HG03097 (cell line): ENCODE data around the gene MAGI1.

Experiments
- ATAC-seq: cut with Tn5 transposase; IDR thresholded peaks from one replicate; pipeline ENCODE4 v1.9.1; 2021; ENCODE audit not compliant: unreplicated experiment, low FRiP score

Gene MAGI1

DNA sequence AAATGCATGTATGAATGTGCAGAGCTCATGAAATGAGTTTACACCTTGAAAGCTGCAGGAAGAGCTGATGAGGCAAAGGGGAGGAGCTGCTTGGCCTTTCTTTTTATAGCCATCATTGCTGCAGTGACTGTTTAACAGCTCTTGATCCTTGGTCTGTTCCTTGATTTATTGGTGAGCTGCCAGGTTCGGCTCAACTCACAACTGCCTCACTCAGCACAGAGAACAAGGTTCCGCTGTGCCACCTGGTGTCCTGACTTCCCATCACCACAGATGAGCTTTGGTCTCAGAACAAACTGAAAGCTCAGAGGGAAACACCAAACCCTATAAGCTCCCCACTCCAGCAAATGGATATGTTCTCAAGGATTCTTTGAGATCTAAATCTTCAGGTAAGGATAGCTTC lies 626.1 kb downstream of the MAGI1 start:
- no peak for ATAC-seq

DNA sequence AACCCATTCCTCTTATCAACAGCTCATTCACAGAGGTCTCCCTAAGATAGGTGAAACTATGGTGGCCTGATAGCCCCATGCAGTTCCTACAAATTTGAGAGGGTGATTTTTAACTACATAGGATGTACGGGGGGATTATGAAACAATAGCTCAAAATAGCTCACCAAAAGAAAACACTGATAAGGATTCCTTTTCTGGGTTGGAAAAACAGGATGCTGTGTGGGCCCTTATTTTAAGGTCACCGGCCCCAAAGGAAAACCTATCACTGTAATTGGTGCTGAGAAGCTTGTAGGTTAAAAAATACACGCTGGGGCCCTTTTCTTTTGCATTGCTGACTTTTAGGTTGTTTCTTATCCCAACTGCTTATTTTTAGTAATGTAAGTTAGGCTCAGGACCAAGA lies 627.4 kb downstream of the MAGI1 start:
- ATAC-seq = no peak

DNA sequence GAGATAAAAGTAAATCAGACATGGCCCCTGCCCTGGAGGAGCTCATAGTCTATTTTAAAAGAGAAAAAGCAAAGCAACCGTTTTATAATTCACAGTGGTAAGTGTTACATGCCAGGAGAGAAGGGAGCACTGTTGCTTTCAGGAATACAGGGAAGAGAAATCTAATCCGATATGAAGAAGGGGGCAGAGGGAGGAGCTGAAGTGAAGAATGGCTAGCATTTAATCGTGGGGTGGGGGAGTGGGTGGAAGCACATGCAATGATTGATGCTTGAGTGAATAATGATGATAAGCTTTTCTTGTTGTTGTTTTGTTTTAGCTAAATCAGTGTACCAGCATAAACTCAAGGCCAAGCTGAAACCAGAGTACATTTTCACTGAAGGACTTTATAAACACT lies 629.5 kb downstream of the MAGI1 start:
- ATAC-seq = no peak

DNA sequence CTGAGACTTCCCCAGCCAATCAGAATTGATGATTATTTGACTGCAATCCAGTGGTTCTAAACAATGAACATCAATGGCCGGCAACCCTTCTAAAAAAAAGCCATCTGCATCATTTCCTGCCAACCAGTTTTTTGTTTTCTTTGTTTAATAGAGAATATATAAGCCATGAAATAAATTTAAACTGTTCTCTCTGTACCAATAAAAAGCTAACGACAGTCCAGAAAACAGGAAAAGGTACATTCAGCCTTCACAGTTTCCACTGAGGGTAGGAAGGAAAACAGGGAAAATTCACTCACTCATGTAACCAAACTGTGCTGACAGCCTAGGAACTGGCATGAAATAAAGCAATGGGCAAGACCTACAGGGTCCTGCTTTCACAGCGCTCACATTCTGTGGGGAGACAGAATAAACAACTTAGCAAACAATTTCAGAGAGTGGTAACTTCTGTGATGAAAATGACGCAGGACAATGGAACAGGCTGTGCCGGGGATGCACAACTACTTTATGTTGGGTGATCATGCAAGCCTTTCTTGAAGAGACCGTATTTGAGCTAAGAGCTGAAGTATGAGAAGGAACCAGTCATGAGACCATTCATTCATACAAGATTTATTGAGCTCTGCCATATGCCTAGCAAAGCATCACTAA lies 630.1 kb downstream of the MAGI1 start:
- no peak for ATAC-seq

DNA sequence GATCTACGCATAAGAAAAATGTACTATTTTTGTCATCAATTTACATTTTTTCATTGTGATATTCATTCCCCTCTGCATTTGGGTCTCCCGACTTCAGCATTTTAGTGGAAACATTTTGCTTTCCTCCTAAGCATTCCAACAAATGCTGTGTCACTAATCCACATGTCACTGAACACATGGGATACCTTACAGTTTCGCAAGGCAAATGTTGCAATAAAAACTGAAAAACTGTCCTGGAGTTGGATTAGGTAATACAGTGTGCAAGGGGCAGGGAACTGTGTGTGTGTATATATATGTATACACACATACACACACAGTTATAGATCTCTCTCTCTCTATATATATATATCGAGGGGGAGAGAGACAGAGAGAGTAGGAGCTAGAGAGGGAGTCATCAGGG lies 632.2 kb downstream of the MAGI1 start:
- ATAC-seq = no peak

DNA sequence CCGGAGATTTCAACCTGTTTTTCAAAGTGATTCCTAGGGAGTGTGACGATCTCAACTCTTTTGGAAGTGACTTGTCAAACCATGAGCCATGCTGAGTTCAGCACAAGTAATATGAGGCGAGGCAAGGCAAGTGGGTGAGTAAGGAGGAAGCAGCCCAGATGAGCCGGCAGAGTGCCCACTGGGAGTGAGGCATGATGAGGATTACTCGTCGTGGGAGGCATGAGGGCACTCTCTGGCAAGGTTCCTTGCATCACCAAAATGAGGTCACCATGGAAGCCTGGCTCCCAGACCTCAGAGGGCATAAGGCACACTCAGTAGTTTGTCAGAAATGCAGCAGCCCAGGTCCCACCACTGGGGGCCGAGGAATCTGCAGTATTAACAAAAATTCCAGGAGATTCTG lies 636.1 kb downstream of the MAGI1 start:
- ATAC-seq = no peak

DNA sequence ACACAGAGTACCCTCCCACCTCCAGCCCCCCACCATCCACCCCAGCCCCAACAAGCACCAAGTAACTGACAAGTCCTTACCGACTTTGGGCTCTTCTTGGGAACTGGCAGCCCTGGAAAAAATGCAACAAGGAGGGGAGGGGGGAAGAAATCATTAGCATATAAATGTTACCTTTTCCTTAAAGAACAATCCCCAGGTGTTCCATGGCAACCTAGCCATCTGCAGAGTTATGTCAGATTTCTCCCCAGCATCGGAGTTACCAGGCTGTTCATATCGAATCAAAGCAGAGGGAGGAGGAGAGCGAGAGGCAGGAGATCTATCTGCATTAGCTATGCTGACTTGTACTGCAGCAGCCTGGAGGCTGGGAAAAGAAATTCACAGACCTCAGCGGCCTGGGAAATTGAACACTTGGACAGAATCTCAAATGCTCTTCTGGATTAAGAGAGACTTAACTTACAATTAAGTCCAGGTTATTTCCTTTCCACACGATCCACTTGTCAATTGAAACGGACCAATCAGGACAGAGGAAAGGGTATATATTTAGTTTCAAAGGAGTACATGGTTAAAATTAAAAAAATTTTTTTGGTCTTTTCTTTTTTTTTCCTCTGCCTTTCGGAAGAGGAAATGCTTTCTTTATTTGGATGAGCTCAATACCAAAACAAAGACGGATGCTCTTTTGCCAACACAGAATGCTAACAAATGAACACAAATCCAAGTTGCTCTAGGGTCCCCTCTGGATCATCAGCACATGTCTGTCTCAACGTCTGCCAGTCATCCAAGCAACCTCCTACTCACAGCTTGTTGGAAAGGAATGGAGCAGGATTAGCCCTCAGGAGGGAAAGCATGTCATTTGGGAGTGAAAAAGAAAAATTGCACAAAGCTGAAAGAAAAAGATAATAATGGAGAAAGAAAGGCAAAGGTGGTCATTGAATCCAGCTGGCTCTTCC lies 637.1 kb downstream of the MAGI1 start:
- no peak for ATAC-seq

DNA sequence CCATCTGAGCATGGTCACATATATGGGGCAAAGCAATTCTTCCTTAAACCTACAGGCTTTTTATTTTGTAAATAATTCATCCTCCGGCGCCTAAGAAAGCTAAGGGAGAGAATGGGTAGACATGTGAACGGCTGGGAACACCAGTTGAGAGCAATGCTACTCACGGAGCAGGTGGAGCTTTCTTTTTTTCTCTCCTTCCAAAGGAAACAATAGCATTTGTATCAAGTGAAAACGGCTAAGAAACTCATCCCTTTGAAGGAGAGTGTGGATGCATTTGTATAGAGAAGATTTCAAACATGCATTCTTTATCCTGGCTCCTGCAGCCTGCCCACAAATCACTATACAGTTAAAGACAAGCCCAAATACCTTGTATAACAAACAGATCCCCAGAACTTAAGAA lies 637.8 kb downstream of the MAGI1 start:
- no peak for ATAC-seq

DNA sequence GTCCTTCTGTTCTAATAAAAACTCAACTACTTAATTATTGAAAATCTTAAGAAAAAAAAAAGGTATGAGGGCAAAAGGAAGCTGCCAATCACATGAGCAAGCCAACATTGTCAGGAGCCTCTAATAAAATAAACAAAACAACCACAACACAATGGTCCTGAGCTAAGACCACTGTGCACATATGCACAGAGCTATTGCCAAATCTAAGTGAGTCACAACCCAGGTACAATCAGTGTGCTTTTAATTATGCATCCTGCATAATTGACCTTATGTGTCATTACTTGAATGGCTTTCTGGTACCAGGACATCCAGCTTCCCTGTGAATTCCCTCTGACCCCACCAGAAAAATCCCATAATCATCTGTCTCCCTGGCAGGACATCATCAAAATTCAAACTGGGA lies 639.8 kb downstream of the MAGI1 start:
- no peak for ATAC-seq

DNA sequence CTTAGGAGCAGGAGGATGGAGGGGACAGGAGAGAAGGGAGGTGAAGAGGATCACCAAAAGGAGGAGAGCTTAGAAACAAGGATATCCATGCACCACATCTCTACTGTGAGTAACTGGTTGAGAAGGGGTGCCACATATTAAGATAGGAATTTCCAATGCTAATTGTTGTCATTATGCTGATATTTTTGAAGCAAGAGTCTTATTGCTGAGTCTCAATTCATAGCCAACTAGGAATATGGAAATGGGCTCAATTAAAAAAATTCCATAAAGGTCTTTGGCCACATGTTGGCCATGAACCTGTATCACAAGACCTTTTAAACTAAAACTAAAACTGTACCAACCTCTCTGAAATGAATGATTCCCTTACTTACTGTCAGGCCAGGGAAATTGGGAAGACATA lies 642.6 kb downstream of the MAGI1 start:
- no peak for ATAC-seq

DNA sequence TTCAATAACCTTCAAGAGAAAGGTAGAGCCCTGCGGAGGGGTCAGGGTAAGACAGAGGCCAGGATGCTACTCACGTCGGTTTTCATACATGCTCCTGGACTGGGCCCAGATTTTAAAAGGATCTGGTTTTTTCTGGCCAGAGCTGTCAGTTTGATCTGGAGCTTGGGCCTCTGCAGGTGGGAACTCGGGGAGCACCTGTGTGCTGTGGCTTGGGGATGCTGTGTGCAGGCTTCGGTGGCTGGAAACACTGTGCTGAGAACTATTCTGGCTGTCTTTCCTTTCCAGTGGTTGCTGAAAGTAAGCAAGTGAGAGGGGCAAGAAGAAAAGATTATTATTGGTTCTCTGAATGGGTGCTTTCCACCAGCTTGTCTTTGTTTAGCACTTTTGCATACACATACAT lies 647.6 kb downstream of the MAGI1 start:
- ATAC-seq = no peak

DNA sequence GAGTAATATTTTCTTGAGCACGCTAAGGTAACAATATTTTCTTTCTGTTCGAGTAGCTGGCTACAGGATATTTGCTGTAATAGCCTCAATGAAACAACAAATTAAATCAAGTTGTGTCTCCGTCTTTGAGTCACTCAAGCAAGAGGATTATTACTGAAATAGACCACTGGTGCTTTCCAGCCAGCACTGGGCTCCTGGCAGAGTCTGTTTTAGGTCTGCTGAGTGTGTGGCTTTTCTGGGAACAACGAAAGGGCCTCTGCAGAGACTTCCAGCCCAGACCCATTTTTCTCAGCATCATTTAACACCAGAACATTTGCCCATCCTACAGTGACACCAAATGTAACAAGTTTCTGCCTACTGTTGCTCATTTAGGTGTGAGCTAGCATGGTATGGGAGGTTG lies 652.9 kb downstream of the MAGI1 start:
- no peak for ATAC-seq

DNA sequence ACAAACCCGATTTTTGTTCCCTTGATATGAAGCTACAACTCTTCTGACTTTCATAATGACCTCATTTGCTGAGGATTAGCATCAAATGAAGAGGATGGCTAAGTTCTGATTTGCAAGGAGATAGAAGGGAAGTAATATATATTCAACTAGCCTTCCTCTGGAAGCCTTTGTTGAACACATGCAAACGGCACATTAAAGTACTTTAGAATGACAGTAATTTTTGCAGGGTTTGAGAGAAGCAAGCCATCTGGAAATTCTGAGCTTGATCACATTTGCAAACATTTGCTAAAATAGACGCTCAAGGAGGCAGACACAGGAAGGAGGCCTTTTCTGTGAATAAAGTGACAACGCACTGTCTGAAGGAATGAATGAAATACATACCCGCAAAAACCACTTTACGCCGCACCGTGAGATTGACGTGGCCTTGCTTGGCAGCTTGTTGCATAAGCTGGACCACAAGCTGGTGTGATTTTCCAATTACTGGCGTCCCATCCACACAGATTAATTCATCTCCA lies 657.2 kb downstream of the MAGI1 start:
- ATAC-seq = no peak

DNA sequence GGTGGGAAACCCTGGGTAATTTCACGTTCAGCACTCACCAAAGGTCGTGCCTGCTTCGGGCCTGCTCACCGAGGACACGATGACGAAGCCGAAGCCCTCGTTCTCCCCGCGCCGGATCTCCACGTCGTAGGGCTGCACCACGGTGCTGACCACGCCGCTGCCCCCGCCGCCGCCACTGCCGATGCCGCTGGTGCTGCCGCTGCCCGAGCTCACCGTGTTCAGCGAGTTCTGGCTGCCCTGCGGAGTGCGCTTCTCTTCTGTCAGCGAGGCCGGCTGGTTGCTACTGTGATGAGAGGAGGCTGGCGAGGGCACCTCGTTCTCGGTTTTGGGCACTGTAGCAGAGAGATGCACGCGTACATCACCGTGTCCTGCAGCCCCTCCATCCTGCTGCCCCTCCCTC lies 659.5 kb downstream of the MAGI1 start:
- no peak for ATAC-seq

DNA sequence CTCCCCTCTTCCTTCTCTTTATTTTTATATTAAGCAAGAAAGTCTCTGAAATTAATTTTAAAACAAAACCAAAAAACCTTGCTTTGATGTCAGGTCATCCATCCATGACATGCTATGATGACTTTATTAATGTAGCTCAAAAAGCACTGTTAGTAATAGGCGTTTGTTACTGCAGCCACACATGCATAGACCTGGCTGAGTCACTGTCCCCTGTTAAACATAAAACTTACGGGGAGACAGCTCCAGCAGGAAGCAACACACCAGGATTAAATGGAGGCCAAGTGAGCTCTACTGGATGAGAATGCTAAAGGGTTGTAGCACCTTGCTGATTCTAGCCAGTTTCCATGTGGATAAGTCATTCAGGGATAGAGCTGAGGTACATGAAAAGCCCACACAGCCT lies 661.1 kb downstream of the MAGI1 start:
- ATAC-seq = no peak

DNA sequence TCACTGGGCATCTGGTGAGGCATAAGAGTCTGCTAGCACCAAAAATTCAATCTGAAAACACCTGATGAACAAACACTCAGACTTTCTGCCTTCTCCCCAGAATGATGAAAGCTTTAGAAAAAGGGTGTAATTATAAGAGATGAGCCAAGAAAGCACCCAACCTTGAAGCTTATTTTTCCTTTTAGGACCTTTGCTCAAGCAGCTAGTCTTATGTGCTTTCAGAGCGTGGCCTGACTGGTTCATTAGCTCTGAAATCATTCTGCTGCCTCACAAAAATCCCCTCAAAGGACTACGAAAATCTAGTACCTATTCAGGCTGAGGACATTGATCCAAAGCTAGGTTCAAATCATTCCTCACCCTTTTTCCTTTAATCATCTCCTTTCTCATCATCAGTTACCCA lies 662.3 kb downstream of the MAGI1 start:
- ATAC-seq = no peak

DNA sequence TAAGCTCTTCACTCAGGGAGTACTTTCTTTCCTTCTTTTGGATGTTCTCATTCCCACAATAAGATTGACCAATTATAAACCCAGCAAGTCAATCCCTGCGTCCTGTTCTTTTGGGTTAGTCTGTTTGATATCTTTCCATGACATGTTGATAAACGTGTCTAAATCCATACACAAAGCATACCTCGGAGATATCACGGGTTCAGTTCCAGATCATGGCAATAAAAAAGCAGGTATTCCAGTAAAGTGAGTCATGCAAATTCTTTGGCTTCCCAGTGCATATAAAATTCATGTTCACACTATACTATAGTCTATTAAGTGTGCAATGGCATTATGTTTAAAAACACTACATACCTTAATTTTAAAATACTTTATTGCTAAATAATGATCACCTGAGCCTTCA lies 667.7 kb downstream of the MAGI1 start:
- no peak for ATAC-seq

DNA sequence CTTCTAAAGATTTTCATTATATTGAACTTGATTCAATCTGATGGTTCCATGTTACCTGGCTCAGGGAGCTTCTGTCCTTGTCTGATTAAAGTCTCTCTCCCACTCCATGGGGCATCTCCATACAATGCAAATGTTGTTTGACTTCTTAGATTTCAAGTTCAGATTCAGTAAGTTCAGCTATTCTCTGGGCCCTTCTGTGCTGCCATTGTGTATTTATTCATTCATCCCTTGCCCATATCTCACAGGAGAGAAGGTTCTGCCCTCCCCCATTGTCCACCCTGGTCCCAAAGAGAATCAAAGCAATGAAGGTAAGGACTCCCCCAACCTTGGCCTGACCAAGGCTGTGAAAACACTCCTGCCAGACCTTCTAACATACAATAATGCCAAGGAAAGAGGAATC lies 669.9 kb downstream of the MAGI1 start:
- ATAC-seq = no peak

DNA sequence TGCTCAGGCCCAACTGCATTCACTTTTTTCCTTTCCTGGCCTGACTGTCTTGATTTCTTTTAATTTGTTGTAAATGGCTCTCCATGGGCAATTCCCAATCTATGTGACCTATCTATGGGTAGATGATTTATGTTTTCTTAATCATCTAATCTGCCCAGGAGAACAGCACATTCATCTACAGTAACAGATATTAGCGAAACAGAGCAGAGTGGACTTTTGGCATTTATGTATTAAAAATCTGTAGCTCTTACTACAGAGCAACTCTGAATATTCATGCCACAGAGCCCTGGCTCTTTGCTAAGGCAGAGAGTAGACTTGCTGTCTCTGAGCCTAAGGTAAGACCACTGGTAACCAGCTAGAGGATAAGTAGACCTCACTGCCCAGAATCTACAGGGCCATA lies 676.0 kb downstream of the MAGI1 start:
- ATAC-seq = no peak

DNA sequence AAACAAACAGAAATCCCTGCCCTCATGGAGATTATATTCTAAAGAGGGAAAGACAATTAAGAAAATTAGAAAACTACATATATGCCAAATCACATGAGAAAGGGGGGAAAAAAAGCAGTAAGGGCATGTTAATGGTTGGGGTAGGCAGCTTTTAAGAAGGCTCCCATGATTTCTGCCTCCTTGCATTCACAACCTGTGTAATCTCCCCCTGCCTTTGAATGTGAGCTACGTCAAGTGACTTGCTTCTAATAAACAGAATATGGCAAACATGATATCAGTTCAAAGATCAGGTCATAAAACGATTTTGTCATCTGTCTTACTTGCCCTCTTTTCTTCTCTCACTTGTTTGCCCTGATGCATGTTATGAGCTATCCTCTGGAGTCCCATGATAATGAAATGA lies 677.3 kb downstream of the MAGI1 start:
- ATAC-seq = no peak

DNA sequence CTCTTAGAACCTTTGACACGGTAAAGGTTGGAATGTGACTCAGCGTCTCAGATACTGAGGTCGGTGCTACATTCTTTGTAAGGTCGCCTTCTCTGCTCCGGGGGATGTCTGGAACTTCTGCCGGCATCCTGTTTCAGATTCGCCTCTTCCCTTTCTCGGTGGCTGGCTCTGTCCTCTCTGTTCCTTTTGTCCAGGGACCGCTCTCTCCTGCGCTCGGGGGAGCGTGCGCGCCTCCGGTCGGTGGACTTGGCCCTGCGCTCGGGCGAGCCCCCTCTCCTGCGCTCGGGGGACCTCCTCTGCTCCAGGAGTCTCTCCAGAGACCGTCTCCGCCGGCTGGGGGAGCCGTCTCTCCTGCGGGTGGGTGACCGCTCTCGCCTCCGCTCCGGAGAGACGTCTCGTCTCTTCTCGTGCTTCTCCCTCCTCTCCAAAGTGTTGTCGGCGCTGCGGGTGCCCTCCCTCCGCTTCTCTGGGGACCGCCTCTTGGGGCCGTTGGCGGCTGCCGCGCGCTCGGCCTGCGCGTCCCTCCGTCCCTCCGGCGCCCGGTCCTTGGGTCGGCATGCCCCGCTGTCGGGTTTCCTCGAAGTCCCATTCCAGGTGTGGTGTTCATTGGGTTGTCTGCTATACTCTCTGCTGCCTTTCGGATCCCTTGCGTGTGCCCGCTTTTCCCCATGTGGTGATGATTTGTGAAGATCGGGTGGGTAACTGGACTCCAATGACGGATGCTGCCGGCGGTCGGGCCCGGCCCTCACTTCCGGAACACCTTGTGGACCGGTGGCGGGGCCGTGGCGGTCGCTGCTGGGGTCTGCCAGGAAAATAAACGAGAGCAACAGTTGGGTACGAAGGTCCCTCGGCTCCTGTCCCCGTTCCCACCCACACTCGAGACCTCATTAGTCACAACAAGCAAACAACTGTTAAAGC lies 682.1 kb downstream of the MAGI1 start:
- ATAC-seq = no peak
